CD4-positive, alpha-beta T cell treated with Interleukin-4 for 1 hour (primary cell): Measurements from ENCODE around the gene TPM2.

Source experiments
- DNase-seq, 2 donors: peaks; one replicate each; pipeline ENCODE4 v3.0.0-alpha.2; 2020 to 2022

TPM2 gene

DNA sequence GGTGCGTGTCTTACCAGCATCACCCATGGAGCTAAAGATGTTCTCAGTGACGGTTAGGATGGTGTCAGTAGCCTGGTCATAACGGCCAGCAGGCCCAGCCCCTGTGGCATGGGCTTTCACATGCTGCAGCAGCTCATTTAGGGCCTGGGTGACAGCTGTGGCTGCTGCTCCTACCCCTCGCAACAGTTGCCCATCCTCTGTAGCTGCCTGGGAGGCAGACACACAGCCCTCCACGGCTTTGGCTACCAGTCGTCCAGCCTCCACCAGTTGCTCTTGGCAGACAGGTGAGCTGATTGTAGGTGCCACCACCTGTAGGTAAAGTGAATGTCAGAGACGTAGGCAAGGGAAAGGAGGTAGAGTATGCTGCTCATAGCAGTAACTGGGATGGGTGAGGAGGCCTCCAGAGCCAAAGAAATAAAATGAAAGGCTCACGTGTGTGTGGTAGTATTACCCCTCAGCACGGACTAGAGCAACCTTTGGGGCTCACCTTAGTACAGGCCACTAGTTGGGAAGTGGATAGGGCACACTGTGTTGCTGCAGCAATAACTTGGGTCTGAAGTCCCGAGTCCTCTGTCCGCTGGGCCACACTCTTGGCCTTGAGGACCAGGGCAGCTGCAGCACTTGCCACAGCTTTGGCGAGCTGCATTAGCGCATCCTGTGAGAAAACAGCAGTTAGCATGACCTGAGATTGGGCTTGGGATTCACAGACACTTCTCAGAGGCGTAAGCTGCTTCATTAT, 27.6 kb upstream of the TPM2 start:
- DNase-seq, result no peak

DNA sequence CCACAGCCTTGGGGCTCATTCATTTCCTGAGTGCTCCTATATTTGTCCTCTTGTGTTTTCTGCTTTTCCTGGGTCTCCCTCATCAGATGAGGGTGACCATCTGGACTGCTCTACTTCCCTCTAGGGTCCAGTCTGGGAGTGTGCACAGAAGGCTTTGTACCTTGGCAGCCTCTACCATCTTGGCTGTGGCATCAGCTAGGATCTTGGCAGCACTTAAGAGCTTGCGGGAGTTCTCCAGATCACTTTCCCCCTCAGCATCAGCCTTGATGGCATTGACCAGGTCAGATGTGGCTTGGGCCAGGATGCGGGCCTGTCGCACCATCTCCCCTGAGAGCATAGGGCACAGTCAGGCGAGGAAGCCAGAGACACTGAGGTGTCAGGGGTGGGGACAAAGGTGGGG, 26.5 kb upstream of the TPM2 start:
- DNase-seq, result no peak

GRCh38 chr9:35714579-35715252, 25.0 kb upstream of the TPM2 start:
- DNase-seq, result no peak

- no peak for DNase-seq
Measured at GRCh38 chr9:35714123-35714522, 24.4 kb upstream of the TPM2 start.

GRCh38 chr9:35713578-35713977, 23.9 kb upstream of the TPM2 start:
- no peak for DNase-seq

GRCh38 chr9:35712762-35713400, 23.2 kb upstream of the TPM2 start:
- no peak for DNase-seq

DNA sequence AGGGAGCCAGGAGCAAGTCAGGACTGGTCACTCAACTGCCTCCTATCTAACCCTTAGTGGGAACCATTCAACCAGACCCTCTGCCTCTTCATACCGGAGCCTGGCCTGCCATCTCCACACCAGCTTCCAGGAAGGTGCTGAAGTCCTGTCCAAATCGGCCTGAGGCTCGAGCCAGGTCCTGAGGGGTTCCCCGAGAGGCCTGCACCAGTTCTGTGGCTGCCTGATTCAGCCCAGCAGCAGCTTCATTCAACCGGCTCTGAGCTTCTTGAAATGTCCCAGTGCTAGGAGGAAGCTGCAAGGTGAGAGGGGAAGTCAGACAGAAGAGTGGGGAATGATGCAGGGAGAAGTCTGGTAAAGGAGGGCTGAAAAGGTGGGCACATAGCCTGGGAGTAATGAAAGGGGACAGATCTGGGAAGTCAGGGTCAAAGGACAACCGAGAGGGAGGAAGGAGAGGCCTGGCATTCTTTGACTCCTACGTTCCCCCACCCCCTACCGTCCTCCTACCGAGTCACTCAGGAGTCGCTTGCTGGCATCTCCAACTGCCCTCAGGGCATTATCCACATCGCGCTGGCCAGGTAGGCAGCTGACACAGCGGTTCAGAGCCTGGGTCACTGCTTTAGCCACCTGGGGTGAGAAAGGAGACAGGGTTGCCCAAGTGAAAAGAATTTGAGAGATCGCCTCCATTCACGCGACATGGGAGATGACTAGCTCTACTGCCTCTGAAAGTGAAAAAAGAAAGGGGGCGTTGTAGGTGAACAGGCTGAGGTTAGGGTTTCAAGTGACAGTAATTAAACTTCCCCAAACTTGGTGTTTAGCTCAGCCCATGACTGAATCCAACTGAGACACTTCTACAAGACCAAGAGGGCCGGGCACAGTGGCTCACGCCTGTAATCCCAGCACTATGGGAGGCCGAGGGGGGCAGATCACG, 22.0 kb upstream of the TPM2 start:
- DNase-seq, result no peak

DNA sequence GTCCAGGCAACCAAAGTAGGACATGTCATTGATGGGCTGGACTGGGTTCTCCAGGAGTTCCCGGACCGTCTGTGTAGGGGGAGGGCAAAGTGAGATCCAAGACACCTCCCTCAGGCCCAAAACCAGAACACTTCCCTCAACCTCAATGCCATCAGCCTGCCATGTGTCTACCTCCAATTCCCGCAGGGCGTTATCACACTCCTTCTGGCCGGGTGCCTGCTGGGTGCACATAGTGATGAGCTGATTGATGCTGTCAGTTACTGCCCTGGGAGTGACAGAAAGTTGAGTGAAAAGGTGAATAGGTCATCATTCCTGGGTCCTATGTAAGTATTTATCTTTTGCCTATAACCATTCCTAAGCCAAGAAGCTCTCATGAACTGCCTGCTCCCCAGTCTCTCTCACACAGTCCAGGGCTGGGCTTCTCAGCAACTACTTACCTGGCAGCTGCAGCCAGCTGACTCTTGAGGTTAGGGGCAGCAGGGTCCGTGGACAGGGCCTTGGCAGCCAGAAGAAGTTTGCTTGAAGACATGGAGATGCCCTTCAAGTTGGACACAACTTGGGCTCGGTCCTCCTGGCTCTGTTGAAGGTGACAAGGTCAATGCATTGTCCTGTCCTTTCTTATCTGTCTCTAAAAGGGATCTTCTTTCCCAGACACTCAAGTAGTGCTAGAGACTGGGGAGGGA, 21.2 kb upstream of the TPM2 start:
- no peak for DNase-seq

- no peak for DNase-seq
Measured at GRCh38 chr9:35708146-35708545, 18.4 kb upstream of the TPM2 start.

GRCh38 chr9:35706951-35707350, 17.2 kb upstream of the TPM2 start:
- no peak for DNase-seq

GRCh38 chr9:35705836-35706430, 16.2 kb upstream of the TPM2 start:
- DNase-seq, result no peak

DNA sequence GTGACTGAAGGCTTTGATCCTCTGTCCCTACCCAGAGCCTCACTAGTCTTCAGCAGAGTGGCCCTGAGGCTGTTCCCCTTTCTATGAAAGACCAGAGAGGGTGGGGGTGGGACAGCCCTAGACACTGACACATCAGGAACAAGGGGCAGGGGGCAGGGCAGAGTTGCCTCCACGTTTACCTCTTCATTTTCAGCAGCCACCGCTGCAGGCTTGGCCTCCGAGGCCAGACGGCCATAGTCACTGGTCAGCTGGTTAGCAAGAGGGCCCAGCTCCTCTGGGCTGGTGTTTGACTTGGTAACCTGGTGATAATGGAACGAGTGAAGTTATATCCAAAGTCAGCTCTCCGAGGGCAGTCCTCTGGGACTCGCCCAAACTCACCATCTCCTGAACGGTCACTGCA, 15.6 kb upstream of the TPM2 start:
- no peak for DNase-seq

DNA sequence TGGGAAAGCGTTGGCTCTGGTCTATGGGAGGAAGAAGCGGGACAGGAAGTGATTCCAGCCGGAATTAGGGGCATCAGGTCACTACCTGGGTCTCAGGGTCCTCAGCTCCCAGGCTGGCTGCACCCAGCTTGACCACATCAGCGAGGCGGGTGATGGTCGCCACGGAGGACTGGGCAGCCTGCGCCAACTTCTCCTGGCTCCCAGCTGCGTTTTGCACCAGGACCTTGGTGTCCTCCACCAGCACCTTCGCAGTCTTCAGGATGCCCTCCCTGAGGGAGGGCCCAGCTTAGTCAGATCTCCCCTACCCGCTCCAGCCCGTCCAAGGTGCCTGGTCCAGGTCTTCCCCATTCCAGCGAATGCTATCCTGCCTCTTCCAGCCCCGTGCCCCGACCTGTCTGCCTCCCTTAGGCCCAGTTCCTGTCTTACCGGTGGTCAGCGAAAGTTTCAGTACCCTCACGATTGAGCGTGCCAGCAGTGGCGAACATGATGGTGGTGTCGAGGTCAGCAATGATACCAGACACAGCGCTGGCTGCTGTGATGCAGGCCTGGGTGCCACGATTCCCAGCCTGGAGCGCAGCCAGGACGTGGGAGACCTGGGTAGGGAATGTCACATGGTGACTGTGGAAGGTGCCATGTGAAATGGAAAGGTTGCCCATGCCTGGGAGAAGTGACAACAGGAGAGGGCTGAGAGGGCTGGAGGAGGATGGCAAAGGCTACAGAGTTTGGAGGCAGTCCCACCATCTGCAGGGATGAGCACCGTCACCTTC, 14.4 kb upstream of the TPM2 start:
- DNase-seq, result no peak

DNA sequence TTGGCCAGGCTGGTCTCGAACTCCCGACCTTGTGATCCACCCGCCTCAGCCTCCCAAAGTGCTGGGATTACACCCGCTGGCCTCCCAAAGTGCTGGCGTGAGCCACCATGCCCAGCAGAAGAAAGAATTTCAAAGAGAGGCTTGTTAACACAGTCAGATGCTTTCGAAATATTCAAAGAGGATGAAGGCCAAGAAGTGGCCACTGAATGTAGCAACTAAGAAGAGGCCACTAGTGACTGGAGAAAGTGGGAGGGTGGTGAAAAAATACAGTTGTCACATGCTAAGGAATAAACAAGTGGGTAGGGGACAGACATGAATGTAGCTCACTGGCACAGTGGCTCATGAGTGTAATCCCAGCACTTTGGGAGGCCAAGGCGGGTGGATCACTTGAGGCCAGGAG, 13.0 kb upstream of the TPM2 start:
- no peak for DNase-seq

DNA sequence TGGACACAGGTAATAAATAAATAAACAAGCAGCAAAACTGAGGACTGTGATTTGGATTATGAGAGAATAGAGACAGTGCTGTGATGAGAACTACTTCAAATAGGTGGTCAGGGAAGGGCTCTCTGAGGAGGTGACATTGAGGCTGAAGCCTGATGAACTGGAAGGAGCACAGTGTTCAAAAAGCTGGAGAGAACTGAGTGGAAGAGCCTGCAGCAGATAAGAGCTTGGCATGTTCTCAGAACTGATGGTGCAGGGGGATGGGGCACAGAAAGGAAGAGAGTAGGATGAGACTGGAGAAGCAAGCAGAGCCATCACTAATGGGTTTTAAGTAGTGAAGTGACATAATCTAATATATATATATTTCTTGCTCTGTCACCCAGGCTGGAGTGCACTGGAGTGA, 11.2 kb upstream of the TPM2 start:
- no peak for DNase-seq

GRCh38 chr9:35700031-35700430, 10.3 kb upstream of the TPM2 start:
- no peak for DNase-seq

GRCh38 chr9:35698231-35698630, 8.5 kb upstream of the TPM2 start:
- DNase-seq, result no peak

DNA sequence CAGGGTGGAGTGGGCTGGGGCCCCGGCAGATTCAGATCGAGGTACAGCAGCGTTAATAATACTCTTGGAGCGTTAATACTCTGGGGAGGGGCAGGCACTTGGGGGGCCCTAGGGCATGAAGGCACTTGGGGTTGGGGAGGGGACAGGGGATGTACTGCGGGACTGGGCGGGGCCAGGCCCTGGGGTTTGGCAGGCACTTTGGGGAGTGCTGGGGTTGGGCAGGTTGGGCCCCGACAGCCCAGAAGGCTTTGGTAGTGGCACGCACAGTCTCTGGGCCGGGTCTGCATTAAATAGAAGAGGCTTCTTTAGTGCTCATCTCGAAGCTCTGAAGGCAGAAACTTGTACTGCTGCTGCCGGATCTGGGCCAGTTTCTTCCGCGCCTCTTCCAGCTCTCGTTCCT, 7.8 kb upstream of the TPM2 start:
- DNase-seq, result no peak

DNA sequence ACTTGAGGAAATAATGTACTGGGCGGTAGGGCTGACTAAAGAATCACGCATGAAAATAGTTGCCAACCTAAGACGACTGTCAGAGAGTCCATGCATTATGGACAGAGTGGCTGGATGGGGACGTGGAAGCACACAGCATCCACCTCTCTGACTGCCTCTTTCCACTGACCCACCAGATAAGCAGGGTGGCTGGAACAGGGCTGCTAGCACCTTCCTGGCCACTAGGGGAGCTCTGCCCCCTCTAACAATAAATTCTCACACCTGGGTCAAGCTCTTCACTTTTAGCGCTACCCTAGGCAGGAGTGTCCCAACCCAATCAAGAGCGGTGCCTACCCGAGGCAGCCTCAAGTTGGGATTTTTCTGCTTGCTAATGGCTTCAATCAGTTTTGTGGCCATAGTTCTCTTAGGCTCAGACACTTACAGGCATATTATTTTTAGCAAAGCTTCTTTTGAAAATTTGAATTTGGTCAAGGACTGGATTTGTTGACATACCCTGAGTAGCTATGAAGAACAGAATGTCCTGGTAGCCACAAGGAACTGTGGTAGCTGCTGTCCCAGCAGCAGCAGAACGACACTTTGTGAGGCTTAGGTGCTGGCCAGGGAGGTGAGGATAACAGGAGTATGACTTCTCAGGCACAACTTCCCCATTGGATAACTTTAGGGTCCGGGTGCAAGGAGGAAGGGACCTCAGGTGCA, 6.9 kb upstream of the TPM2 start:
- peak; percentile 70 to 71 for DNase-seq

DNA sequence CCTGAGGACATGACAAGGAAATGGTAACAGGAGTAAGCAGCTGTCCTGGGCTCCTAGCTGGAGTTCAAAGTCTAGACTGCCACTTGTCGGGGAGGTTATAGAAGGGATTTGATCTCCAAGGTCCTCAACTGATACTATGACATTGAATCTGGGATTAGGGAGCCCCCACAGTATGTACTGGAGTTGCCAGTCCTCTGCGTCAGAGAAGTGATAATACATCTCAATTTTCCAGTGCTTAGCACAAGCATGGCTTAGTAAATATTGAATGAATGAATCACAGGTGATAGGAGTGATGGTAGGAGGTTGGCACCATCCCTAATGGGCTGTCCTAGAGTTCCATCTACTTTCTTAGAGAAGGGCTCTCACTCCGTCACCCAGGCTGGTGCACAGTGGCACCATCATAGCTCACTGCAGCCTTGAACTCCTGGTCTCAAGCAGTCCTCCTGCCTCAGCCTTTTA, 6.2 kb upstream of the TPM2 start:
- DNase-seq, result no peak
